ENCODE results near the gene IFT25. TPM values are rescaled to one million over a fixed set of nuclear protein-coding genes. Genes with fewer than 3 reads are reported as not detected.

The IFT25 gene
- total and polyA plus RNA-seq, 2 of the 13 experiments (the other 11 are each of a cell fraction or from before 2014, with no cell fraction given) = 19.7 to 48.0 TPM

GRCh38 chr1:53899206-53899628 lies 46.3 kb downstream of the IFT25 start (continued):
- no peak for TF ChIP-seq PRDM15 (CRISPR knock-in tag; IDR thresholded peaks at IDR 0.05)
- TF ChIP-seq ISL2 (CRISPR knock-in tag; IDR thresholded peaks at IDR 0.05) = 0 out of 2 replicates have a peak, but pooled peaks have one; percentile 34
- no peak for TF ChIP-seq RFX1 (IDR thresholded peaks at IDR 0.05)
- TF ChIP-seq TEAD3 (CRISPR knock-in tag; optimal IDR thresholded peaks at IDR 0.05; ENCODE audit: borderline replicate concordance) = peak; percentile 31
- TF ChIP-seq LCORL (IDR thresholded peaks at IDR 0.05) = no peak
- TF ChIP-seq LCORL (CRISPR knock-in tag; IDR thresholded peaks at IDR 0.05) = peak; percentile 61; the same call in 1 of the 2 replicates
- TF ChIP-seq ZBTB4 (CRISPR knock-in tag; IDR thresholded peaks at IDR 0.05; ENCODE audit: borderline replicate concordance) = no peak
- TF ChIP-seq MED13 (CRISPR knock-in tag; IDR thresholded peaks at IDR 0.05) = no peak
- TF ChIP-seq RXRB (CRISPR knock-in tag; IDR thresholded peaks at IDR 0.05; ENCODE audit: borderline replicate concordance) = peak; percentile 82
- TF ChIP-seq ASH2L (IDR thresholded peaks at IDR 0.05; ENCODE audit: insufficient read length, low read depth, low read length) = peak; percentile 61
- no peak for TF ChIP-seq TERF1 (CRISPR knock-in tag; IDR thresholded peaks at IDR 0.05)
- no peak for TF ChIP-seq ZNF75D (CRISPR knock-in tag; IDR thresholded peaks at IDR 0.05; ENCODE audit: borderline replicate concordance)
- TF ChIP-seq, protein P1, sequence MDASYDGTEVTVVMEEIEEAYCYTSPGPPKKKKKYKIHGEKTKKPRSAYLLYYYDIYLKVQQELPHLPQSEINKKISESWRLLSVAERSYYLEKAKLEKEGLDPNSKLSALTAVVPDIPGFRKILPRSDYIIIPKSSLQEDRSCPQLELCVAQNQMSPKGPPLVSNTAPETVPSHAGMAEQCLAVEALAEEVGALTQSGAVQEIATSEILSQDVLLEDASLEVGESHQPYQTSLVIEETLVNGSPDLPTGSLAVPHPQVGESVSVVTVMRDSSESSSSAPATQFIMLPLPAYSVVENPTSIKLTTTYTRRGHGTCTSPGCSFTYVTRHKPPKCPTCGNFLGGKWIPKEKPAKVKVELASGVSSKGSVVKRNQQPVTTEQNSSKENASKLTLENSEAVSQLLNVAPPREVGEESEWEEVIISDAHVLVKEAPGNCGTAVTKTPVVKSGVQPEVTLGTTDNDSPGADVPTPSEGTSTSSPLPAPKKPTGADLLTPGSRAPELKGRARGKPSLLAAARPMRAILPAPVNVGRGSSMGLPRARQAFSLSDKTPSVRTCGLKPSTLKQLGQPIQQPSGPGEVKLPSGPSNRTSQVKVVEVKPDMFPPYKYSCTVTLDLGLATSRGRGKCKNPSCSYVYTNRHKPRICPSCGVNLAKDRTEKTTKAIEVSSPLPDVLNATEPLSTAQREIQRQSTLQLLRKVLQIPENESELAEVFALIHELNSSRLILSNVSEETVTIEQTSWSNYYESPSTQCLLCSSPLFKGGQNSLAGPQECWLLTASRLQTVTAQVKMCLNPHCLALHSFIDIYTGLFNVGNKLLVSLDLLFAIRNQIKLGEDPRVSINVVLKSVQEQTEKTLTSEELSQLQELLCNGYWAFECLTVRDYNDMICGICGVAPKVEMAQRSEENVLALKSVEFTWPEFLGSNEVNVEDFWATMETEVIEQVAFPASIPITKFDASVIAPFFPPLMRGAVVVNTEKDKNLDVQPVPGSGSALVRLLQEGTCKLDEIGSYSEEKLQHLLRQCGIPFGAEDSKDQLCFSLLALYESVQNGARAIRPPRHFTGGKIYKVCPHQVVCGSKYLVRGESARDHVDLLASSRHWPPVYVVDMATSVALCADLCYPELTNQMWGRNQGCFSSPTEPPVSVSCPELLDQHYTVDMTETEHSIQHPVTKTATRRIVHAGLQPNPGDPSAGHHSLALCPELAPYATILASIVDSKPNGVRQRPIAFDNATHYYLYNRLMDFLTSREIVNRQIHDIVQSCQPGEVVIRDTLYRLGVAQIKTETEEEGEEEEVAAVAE (CRISPR knock-in tag; IDR thresholded peaks at IDR 0.05; ENCODE audit: borderline replicate concordance) = no peak

All from HepG2 (cell line).